ENCODE measurements around the gene C2CD5.

The C2CD5 gene

GRCh38 chr12:22415342-22416309 is 128.7 kb downstream of the C2CD5 start:
- H3K4me1 ChIP-seq (ENCODE audit: control insufficient read depth, insufficient read depth, low read length): peaks cover 4% of the 10 kb centered on the region
- no peak overlapping the region for H3K9ac ChIP-seq (ENCODE audit: low read length)
- no peak overlapping the region for H3K4me3 ChIP-seq (ENCODE audit: low read length)
- H3K27ac ChIP-seq (ENCODE audit: low read depth, low read length): no peak overlapping the region
- no peaks in the 10 kb centered on the region for H3K36me3 ChIP-seq (ENCODE audit: control insufficient read depth, insufficient read depth, low read length)
- H3K27me3 ChIP-seq (ENCODE audit: control insufficient read depth, insufficient read depth, low read length): no peaks in the 10 kb centered on the region

GRCh38 chr12:22414742-22415141 is 129.6 kb downstream of the C2CD5 start:
- Histone ChIP-seq H3K9ac (ENCODE audit: low read length) (no peak overlapping the region), H3K27ac (ENCODE audit: low read depth, low read length) (no peak overlapping the region), H3K27me3 (ENCODE audit: control insufficient read depth, insufficient read depth, low read length) (no peaks in the 10 kb centered on the region), H3K4me3 (ENCODE audit: low read length) (no peak overlapping the region), H3K36me3 (ENCODE audit: control insufficient read depth, insufficient read depth, low read length) (no peaks in the 10 kb centered on the region), H3K4me1 (ENCODE audit: control insufficient read depth, insufficient read depth, low read length) (peaks cover 4% of the 10 kb centered on the region)

- H3K27ac ChIP-seq (ENCODE audit: low read depth, low read length): no peak overlapping the region
- no peaks in the 10 kb centered on the region for H3K27me3 ChIP-seq (ENCODE audit: control insufficient read depth, insufficient read depth, low read length)
- H3K9ac ChIP-seq (ENCODE audit: low read length): no peak overlapping the region
- H3K36me3 ChIP-seq (ENCODE audit: control insufficient read depth, insufficient read depth, low read length): no peaks in the 10 kb centered on the region
- H3K4me3 ChIP-seq (ENCODE audit: low read length): no peak overlapping the region
- H3K4me1 ChIP-seq (ENCODE audit: control insufficient read depth, insufficient read depth, low read length): peaks cover 7% of the 10 kb centered on the region
Measured at GRCh38 chr12:22413592-22413991, 130.8 kb downstream of the C2CD5 start.

GRCh38 chr12:22412581-22412980 is 131.8 kb downstream of the C2CD5 start:
- Histone ChIP-seq H3K4me1 (ENCODE audit: control insufficient read depth, insufficient read depth, low read length) (peaks cover 8% of the 10 kb centered on the region), H3K4me3 (ENCODE audit: low read length) (no peak overlapping the region), H3K36me3 (ENCODE audit: control insufficient read depth, insufficient read depth, low read length) (no peaks in the 10 kb centered on the region), H3K9ac (ENCODE audit: low read length) (no peak overlapping the region), H3K27me3 (ENCODE audit: control insufficient read depth, insufficient read depth, low read length) (no peaks in the 10 kb centered on the region), H3K27ac (ENCODE audit: low read depth, low read length) (no peak overlapping the region)

GRCh38 chr12:22410486-22410885 is 133.9 kb downstream of the C2CD5 start:
- Histone ChIP-seq H3K4me3 (ENCODE audit: low read length) (no peak overlapping the region), H3K27me3 (ENCODE audit: control insufficient read depth, insufficient read depth, low read length) (no peaks in the 10 kb centered on the region), H3K36me3 (ENCODE audit: control insufficient read depth, insufficient read depth, low read length) (no peaks in the 10 kb centered on the region), H3K4me1 (ENCODE audit: control insufficient read depth, insufficient read depth, low read length) (peaks cover 7% of the 10 kb centered on the region), H3K27ac (ENCODE audit: low read depth, low read length) (no peak overlapping the region), H3K9ac (ENCODE audit: low read length) (no peak overlapping the region)

GRCh38 chr12:22409377-22410164 is 134.8 kb downstream of the C2CD5 start:
- peak overlapping the region; percentile 9 for H3K27ac ChIP-seq (ENCODE audit: low read depth, low read length)
- H3K4me3 ChIP-seq (ENCODE audit: low read length): no peak overlapping the region
- no peaks in the 10 kb centered on the region for H3K36me3 ChIP-seq (ENCODE audit: control insufficient read depth, insufficient read depth, low read length)
- H3K27me3 ChIP-seq (ENCODE audit: control insufficient read depth, insufficient read depth, low read length): no peaks in the 10 kb centered on the region
- H3K4me1 ChIP-seq (ENCODE audit: control insufficient read depth, insufficient read depth, low read length): peaks cover 3% of the 10 kb centered on the region
- no peak overlapping the region for H3K9ac ChIP-seq (ENCODE audit: low read length)

GRCh38 chr12:22408610-22409376 is 135.5 kb downstream of the C2CD5 start:
- peak overlapping the region; percentile 9 for H3K27ac ChIP-seq (ENCODE audit: low read depth, low read length)
- H3K4me1 ChIP-seq (ENCODE audit: control insufficient read depth, insufficient read depth, low read length): peaks cover 3% of the 10 kb centered on the region
- no peaks in the 10 kb centered on the region for H3K27me3 ChIP-seq (ENCODE audit: control insufficient read depth, insufficient read depth, low read length)
- no peak overlapping the region for H3K4me3 ChIP-seq (ENCODE audit: low read length)
- H3K9ac ChIP-seq (ENCODE audit: low read length): no peak overlapping the region
- H3K36me3 ChIP-seq (ENCODE audit: control insufficient read depth, insufficient read depth, low read length): no peaks in the 10 kb centered on the region

- Histone ChIP-seq H3K36me3 (ENCODE audit: control insufficient read depth, insufficient read depth, low read length) (no peaks in the 10 kb centered on the region), H3K27ac (ENCODE audit: low read depth, low read length) (no peak overlapping the region), H3K27me3 (ENCODE audit: control insufficient read depth, insufficient read depth, low read length) (no peaks in the 10 kb centered on the region), H3K4me3 (ENCODE audit: low read length) (no peak overlapping the region), H3K4me1 (ENCODE audit: control insufficient read depth, insufficient read depth, low read length) (peaks cover 3% of the 10 kb centered on the region), H3K9ac (ENCODE audit: low read length) (no peak overlapping the region)
Measured at GRCh38 chr12:22407397-22407796, 136.9 kb downstream of the C2CD5 start.

- H3K4me3 ChIP-seq (ENCODE audit: low read length): no peak overlapping the region
- no peaks in the 10 kb centered on the region for H3K36me3 ChIP-seq (ENCODE audit: control insufficient read depth, insufficient read depth, low read length)
- no peak overlapping the region for H3K9ac ChIP-seq (ENCODE audit: low read length)
- H3K27ac ChIP-seq (ENCODE audit: low read depth, low read length): no peak overlapping the region
- H3K4me1 ChIP-seq (ENCODE audit: control insufficient read depth, insufficient read depth, low read length): peaks cover 3% of the 10 kb centered on the region
- no peaks in the 10 kb centered on the region for H3K27me3 ChIP-seq (ENCODE audit: control insufficient read depth, insufficient read depth, low read length)
Measured at GRCh38 chr12:22406627-22407026, 137.7 kb downstream of the C2CD5 start.

GRCh38 chr12:22399464-22400180 is 144.7 kb downstream of the C2CD5 start:
- Histone ChIP-seq H3K4me1 (ENCODE audit: control insufficient read depth, insufficient read depth, low read length) (no peaks in the 10 kb centered on the region), H3K36me3 (ENCODE audit: control insufficient read depth, insufficient read depth, low read length) (no peaks in the 10 kb centered on the region), H3K4me3 (ENCODE audit: low read length) (no peak overlapping the region), H3K27me3 (ENCODE audit: control insufficient read depth, insufficient read depth, low read length) (no peaks in the 10 kb centered on the region), H3K27ac (ENCODE audit: low read depth, low read length) (no peak overlapping the region), H3K9ac (ENCODE audit: low read length) (no peak overlapping the region)
